Middle frontal gyrus (tissue), 1 donor: ENCODE data around the gene FCRLB.
A peak's percentile ranks its signal among the peaks of the same experiment; 100 is the strongest.
"Not testable (repeated sequence)": the region's sequence is repeated elsewhere in the genome, so short reads cannot be mapped to it uniquely, and the experiment has no call there.

Experiments
- DNase-seq: peaks from one replicate; pipeline ENCODE4 v3.0.0-alpha.2; 2015; ENCODE audit warnings: low spot score; ENCODE audit errors: extremely low spot score

The FCRLB gene

GRCh38 chr1:161738627-161739287 lies 17.4 kb downstream of the FCRLB start:
- peak; percentile 11 for DNase-seq

- no peak for DNase-seq
These were observed 18.7 kb downstream of the FCRLB start for GRCh38 chr1:161739865-161740566.

DNA sequence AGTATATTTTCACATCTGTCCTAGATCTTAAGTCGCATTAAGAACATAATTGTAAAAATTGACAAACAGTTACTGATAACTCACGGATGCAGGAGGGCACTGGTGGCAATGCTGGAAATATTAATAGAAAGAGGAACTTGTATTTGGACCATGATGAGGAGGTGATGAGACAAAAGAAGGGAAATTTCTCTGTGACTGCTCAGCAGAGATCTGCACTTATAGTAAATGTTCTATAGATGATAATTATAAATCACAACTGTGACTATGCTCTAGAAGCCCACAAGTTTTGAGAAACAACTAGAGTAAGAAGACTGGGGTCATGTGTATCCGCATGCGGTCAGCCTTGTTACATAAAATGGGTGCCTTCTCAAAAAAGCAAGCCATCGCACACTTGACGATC lies 19.6 kb downstream of the FCRLB start:
- DNase-seq, result no peak

DNA sequence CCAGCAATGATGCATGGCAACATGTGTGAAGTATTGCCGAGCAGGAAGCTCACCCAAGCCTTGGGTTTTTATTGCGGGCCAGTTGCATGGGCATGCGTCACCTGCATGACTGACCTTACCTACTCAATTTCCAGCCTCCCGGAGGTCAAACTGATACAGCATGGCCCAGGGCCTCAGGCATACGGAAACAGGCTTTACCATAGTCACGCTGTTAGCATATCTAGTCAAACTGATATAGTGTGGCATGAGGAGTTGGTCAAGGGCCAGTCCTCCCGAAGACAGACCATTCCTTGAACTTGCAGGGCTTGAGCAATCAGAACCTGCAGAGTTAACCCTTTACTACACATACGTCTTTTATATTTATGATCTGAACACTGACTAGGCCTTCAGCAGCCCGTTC lies 21.9 kb downstream of the FCRLB start:
- DNase-seq, result no peak

DNA sequence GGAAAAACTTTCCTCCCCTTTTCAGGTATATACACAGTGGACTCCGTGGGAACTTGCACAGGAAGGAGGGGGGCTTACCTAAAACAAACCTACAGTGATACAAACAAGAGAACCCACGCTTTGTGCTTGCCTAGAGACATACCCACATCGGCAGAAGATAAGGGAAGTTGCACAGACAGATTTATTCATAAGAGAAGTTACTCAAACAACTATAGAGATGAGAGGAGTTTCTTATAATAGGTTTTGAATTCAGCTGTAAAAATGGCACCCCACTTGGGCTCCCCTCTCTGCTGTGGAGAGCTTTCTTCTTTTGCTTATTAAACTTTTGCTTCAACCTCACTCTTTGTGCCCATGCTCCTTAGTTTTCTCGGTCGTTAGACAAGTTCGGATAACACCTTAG lies 26.5 kb downstream of the FCRLB start:
- DNase-seq, result no peak

GRCh38 chr1:161749509-161750407 lies 28.4 kb downstream of the FCRLB start, which contains the start of gene DUSP12:
Gene DUSP12, plus strand, starts transcription at chr1:161749786. Its CDS starts 16 bp downstream, at chr1:161749802.
- DNase-seq, result peak; percentile 94

GRCh38 chr1:161763522-161764098 lies 42.3 kb downstream of the FCRLB start:
- no peak for DNase-seq

DNA sequence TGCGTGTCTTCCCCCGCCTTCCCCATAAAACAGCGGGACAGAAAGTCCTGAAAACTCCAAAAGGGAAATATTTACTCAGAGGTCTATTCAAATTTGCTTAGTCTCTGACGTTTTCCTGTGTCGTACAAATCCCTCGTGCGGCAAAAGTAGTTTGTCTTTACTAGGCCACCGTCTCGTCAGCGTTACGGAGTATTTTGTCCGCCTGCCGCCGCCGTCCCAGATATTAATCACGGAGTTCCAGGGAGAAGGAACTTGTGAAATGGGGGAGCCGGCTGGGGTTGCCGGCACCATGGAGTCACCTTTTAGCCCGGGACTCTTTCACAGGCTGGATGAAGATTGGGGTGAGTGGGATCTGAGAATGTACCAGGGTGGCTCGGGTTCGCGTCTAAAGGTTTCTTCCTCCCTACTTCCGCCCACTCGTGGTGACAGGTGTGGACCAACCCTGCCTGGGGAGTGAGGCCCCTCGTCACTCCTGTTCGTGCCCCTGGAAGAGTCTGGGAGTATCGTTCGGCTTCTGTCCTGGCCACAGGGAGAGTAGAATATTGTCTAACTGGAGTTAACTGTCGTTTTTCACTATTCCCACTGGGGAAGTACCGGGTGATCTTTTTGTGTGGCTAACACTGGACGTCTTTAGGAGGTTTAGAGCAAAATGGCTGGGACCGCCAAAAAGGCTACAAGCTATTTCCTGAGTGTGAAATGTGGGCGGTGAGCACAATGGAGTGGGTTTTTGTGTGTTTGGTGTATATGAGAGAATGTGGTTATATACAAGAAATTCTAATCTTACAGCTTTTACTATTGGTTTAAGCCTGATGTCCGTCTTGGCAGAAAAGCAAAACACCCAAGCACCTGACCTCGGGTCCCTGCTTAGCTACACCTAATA lies 45.0 kb downstream of the FCRLB start, which contains the start of gene ATF6:
Gene ATF6, plus strand, starts transcription at position 219 of the 880 bp plus-strand sequence. Its CDS starts 41 bp downstream, at position 260.
- peak; percentile 81 for DNase-seq

DNA sequence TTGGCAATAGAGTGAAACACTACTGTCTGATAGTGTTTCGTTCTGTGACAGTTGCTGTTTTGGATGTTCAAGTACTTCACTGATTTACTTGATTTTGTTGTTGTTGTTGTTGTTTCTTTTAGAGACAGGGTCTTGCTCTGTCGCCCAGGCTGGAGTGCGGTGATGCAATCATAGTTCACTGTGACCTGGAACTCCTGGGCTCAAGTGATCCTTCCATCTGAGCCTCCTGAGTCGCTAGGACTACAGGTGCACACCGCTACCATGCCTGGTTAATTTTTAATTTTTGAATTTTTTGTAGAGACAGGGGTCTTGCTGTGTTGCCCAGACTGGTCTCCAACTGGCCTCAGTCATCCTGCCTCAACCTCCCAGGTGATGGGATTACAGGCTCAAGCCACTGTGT lies 47.1 kb downstream of the FCRLB start:
- DNase-seq, result no peak

GRCh38 chr1:161768986-161769672 lies 47.8 kb downstream of the FCRLB start:
- DNase-seq, result no peak

- not testable (repeated sequence) for DNase-seq
These were observed 48.3 kb downstream of the FCRLB start for GRCh38 chr1:161769673-161770045.

GRCh38 chr1:161770250-161770649 lies 48.9 kb downstream of the FCRLB start:
- DNase-seq, result no peak

- DNase-seq, result no peak
These were observed 49.8 kb downstream of the FCRLB start for GRCh38 chr1:161771161-161771560.

DNA sequence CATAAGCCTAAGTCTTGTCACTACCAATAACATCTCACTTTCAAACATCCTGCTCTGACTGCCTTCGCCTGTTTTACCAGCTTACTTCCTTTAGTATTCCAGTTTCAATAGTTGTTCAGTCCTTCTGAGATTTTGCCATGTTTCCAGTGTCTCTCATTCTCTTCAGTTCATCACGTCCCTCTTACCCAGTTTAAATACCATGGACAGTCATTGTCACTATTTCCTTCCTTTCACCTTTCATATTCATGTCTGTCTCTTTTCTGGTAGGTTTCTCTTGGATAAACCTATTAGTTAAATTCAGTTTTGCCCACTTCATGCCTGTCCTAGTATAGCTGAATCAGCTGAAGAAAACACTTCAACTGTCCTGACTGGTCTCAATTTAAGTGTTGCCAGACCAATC lies 50.6 kb downstream of the FCRLB start:
- no peak for DNase-seq

DNA sequence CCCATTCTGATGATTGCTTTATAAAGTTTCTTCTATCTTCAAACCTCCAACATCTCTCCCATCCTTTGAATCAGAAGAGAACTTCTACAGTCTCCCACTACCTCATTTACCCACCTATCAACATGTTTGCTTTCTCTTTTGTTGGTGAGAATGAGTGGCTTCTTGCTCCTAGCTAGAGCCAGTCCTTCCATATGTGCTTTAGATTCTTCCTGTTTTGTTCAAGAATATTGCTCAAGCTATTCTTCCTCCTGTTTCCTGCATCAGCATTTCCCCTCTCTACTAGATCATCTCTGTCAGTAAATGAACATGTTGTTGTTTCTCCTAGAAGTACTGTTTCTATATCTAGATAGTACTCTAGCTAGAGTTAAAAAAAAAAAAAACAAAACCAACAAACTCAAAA lies 51.1 kb downstream of the FCRLB start:
- no peak for DNase-seq

- no peak for DNase-seq
These were observed 52.4 kb downstream of the FCRLB start for GRCh38 chr1:161773791-161774190.

DNA sequence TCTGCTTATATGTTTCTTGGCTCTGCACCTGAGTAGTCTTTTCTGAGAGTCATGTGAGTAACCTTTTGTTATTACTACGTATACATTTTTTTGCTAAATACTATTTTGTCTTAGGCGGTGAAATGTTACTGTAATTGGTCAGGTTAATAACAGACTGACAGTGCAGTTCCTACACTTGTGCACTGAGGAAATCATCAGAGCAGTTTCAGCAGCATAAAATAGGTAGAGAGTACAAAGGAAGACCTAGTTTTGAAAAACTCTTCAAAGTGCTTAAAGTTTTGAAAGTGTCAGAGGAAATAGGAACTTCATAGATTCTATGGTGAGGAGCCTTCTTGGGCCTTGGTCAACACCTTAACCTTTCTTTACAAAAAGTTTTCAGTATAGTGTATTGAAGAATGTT lies 55.9 kb downstream of the FCRLB start:
- DNase-seq, result no peak
